Ovary (tissue), 9 donors: ENCODE results near the gene SPHK1. TPM values are rescaled to one million over a fixed set of nuclear protein-coding genes. Genes with fewer than 3 reads are reported as not detected.
"Not testable (repeated sequence)": the region's sequence is repeated elsewhere in the genome, so short reads cannot be mapped to it uniquely, and the experiment has no call there.

Source experiments
- DNase-seq, 5 donors: peaks; one replicate each; pipeline ENCODE4 v3.0.0-alpha.2; 2019 to 2020
- H3K27ac ChIP-seq, 2 donors: fragments of 200-600 bp; one replicate each; pipeline versions ENCODE4 v1.5.1 to v1.8.0; 2019 to 2022
- H3K27me3 ChIP-seq: fragments of 200-600 bp; one replicate; pipeline ENCODE4 v1.8.0; 2022
- H3K36me3 ChIP-seq: fragments of 200-600 bp; sonication (generic); one replicate; pipeline ENCODE4 v1.5.1; 2019
- H3K4me1 ChIP-seq: one replicate; pipeline ENCODE4 v1.8.1; 2013; ENCODE audit warnings: mild to moderate bottlenecking, moderate library complexity; ENCODE audit not compliant: insufficient read depth
- H3K4me3 ChIP-seq: fragments of 200-600 bp; sonication (generic); one replicate; pipeline ENCODE4 v1.5.1; 2017
- H3K9me3 ChIP-seq, 2 donors: fragments of 200-600 bp in 1 of 2; sonication (generic) in 1 of 2; one replicate each; pipeline versions ENCODE4 v1.5.1 to v1.8.1; 2013 to 2019; ENCODE audit warnings: mild to moderate bottlenecking in 1 of 2, moderate library complexity in 1 of 2
- CTCF ChIP-seq, 3 donors: fragments of 450-650 bp in 2 of 3; fragments of 200-600 bp in 1 of 3; IDR thresholded peaks; one replicate each; pipeline versions ENCODE4 v1.5.1 to v1.8.0; 2016 to 2022; ENCODE audit warnings: antibody characterized with exemption in 3 of 3, mild to moderate bottlenecking in 1 of 3
- EP300 ChIP-seq: sonication (generic); formaldehyde crosslinking; IDR thresholded peaks from one replicate; pipeline ENCODE4 v1.6.1; 2017; ENCODE audit warnings: antibody characterized with exemption
- POLR2A ChIP-seq: fragments of 450-650 bp; IDR thresholded peaks from one replicate; pipeline ENCODE4 v1.6.1; 2017; ENCODE audit warnings: antibody characterized with exemption, mild to moderate bottlenecking, moderate library complexity
- WGBS, 3 donors: extraction: QIAGEN DNeasy Blood & Tissue Kit in 1 of 3; methylation state at CpG; one replicate each; pipeline versions ENCODE4 v1.1.5 to v1.1.7; 2013 to 2017; 5-methylcytosine and 5-hydroxymethylcytosine counted together
- intact Hi-C, 4 donors: fragments of 100-400 bp; cut with DNase I; formaldehyde crosslinking; loops; one replicate each; pipeline versions ENCODE4 v1.11.0 to v1.15.1; 2022 to 2023
- polyA plus RNA-seq, 2 donors: library from polyadenylated mRNA; stranded (reverse); fragments of 200-250 nt in 1 of 2; fragments of 350-450 nt in 1 of 2; fragmentation: Illumina TruSeq in 1 of 2; extraction: RNeasy Lipid Tissue Mini Kit (QIAGEN cat#74804) in 1 of 2; gene quantifications; one replicate each; pipeline ENCODE4 v1.2.3, GENCODE V29; 2013 to 2014
- total RNA-seq, 7 donors: library from RNA; depleted of rRNA in 2 of 7; stranded (reverse); fragments of >200 nt in 2 of 7; fragmentation: NEBNext Ultra II Directional in 3 of 7; extraction: Animal tissue kit (Norgen Biotek cat#: 25700) in 3 of 7; gene quantifications; one replicate each; pipeline versions ENCODE4 v1.1.0 to v1.2.4, GENCODE V29; 2016 to 2023
- donor health status: DM: no; HTN: no; CAD: no; lungs with moderate emphysema.
- donor health status: DM: no; HTN: no; CAD: no.
- donor health status: Bipolar disorder and iron deficiency.
- donor health status: DM: yes; HTN: yes; CAD: no.
- donor health status: DM: no; HTN: no; CAD: no.
- donor health status: DM: yes; HTN: yes; CAD: no.

SPHK1 gene
- total and polyA plus RNA-seq, 9 donors = 0.80 to 9.2 (median 3.7) TPM

GRCh38 chr17:76341301-76341700 is 43.1 kb upstream of the SPHK1 start:
- Histone ChIP-seq H3K36me3 (no peaks in the 10 kb centered on the region), H3K27me3 (no peaks in the 10 kb centered on the region), H3K4me1 (no peaks in the 10 kb centered on the region), H3K9me3 (no peaks in the 10 kb centered on the region), H3K4me3 (no peak overlapping the region), H3K27ac (no peak overlapping the region)
- DNase-seq = no peak
- 94 to 99% (median 94%) methylated on average over 6 of the region's 6 CpGs for WGBS, 3 donors
- intact Hi-C loops = no loop called here
- no peak for TF ChIP-seq POLR2A
- no peak for TF ChIP-seq EP300
- TF ChIP-seq CTCF (IDR thresholded peaks at IDR 0.05) = no peak

- Histone ChIP-seq H3K36me3 (no peaks in the 10 kb centered on the region), H3K27ac (no peak overlapping the region), H3K27me3 (no peaks in the 10 kb centered on the region), H3K4me1 (no peaks in the 10 kb centered on the region), H3K4me3 (no peak overlapping the region), H3K9me3 (no peaks in the 10 kb centered on the region)
- 90 to 92% (median 92%) methylated on average over 7 of the region's 7 CpGs for WGBS, 3 donors
- TF ChIP-seq EP300 (no peak), POLR2A (no peak), CTCF (IDR thresholded peaks at IDR 0.05) (no peak)
- DNase-seq = no peak
- intact Hi-C loops = no loop called here
Observed at GRCh38 chr17:76343106-76343505, 41.3 kb upstream of the SPHK1 start.

- Histone ChIP-seq H3K36me3 (no peaks in the 10 kb centered on the region), H3K27ac (no peak overlapping the region), H3K4me3 (no peak overlapping the region), H3K4me1 (no peaks in the 10 kb centered on the region), H3K9me3 (no peaks in the 10 kb centered on the region), H3K27me3 (no peaks in the 10 kb centered on the region)
- TF ChIP-seq CTCF (IDR thresholded peaks at IDR 0.05) (no peak), EP300 (no peak), POLR2A (no peak)
- 94 to 97% (median 95%) methylated on average over 14 of the region's 14 CpGs for WGBS, 3 donors
- DNase-seq = no peak
- intact Hi-C loops = no loop called here
Observed at GRCh38 chr17:76345377-76345974, 38.9 kb upstream of the SPHK1 start.

GRCh38 chr17:76346936-76347335 is 37.5 kb upstream of the SPHK1 start:
- H3K27ac ChIP-seq, H3K9me3 ChIP-seq, H3K4me1 ChIP-seq, DNase-seq, intact Hi-C loops, H3K36me3 ChIP-seq, H3K27me3 ChIP-seq, H3K4me3 ChIP-seq: not testable (repeated sequence)
- 91 to 93% (median 93%) methylated on average over 11 of the region's 11 CpGs for WGBS, 3 donors

- H3K4me1 ChIP-seq = peaks cover 3% of the 10 kb centered on the region
- H3K4me3 ChIP-seq = no peak overlapping the region
- intact Hi-C loops = no loop called here
- H3K9me3 ChIP-seq = no peaks in the 10 kb centered on the region
- no peaks in the 10 kb centered on the region for H3K27me3 ChIP-seq
- 95 to 96% (median 95%) methylated on average over 5 of the region's 5 CpGs for WGBS, 3 donors
- TF ChIP-seq EP300 = no peak
- no peak for TF ChIP-seq POLR2A
- no peak for TF ChIP-seq CTCF (IDR thresholded peaks at IDR 0.05)
- no peak for DNase-seq
- H3K27ac ChIP-seq = no peak overlapping the region
- no peaks in the 10 kb centered on the region for H3K36me3 ChIP-seq
Observed at GRCh38 chr17:76350463-76350862, 33.9 kb upstream of the SPHK1 start.
